Erythroblast (primary cell): ENCODE results near the gene RHOG.

Experiments
- DNase-seq, 2 experiments: peaks; one replicate each; lab custom pipeline; 2025; lab: John Stamatoyannopoulos, UW
- GATA1 ChIP-seq: IDR thresholded peaks from 2 replicates; pipeline ENCODE4 v1.6.1; 2011; ENCODE audit warnings: low read depth, mild to moderate bottlenecking, control low read depth, low read length, moderate library complexity
- POLR2A ChIP-seq: IDR thresholded peaks from 2 replicates; pipeline ENCODE4 v1.6.1; 2011; ENCODE audit warnings: mild to moderate bottlenecking, low read length

RHOG gene

DNA sequence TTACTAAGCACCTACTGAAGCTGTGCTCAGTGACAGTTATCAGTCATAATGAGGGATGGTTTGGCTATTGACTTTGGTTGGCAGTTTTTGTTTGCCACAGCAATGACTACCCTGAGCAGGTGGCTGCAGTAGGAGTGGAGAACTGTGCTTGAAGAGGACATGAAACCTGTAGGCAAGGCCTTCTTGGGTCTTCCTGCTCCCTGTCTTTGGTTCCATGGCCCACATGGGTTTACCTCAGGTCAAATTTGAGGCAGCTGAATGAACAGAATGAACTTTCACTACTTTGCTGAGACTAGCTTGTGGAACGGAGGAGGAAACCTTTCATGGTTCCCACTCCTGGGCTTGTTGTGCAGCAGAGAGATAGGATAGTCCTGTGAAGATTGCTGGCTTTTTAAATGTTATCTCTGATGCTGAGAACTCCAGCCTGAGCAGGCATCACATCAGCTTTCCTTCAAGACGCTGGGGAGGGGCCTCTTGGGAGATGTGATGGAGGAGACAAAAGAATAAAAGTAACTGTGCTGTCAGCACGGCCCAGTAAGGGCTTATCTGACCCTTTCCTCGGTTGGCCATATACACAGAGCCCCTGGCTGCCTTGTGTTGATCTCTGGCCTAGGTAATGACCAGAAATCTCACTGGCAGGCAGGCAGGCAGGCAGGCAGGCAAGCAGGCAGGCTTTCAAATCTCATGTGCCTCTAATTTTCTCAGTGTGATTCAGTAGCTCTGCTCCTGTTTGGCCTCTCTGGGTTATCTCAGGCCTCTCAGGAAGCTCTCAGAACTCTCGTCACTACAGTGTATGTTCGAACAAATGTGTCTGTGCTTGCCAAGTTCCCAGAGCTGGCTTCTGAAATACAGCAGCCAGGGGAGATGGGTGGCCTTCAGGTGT lies 26.7 kb upstream of the RHOG start:
- peak; percentile 69 to 89 for DNase-seq
- TF ChIP-seq GATA1 (no peak), POLR2A (no peak)

DNA sequence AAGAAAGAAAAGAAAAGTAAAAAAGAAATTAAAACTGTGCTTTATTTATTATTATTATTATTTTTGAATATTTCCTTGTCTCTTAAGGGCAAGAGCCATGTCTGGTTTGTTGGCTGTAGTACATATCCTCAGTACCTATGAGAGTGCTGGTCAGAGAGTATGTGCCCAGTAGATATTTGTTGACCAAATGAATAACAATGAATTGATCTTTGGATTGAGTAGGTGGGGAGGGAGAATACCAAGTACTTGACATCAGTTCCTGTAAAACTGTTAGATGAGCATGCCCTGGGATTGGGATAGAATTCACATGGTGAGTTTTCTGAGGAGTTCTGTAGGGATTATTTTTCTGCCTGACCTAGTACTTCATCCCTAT lies 26.1 kb upstream of the RHOG start:
- DNase-seq: no peak

DNA sequence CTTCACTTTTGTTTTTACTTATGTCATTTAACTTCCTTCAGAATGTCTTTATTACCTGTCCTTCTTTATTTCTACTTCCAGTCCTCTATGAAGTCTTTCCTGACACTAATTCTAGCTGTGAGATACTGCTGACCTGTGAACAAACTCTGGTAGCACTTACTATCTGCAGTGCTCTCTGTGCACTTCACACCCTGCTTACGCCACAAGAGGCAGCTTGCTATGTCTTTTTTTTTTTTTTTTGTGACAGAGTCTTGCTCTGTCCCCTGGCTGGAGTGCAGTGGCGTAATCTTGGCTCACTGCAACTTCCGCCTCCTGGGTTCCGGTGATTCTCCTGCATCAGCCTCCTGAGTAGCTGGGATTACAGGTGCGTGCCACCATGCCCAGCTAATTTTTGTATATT lies 25.4 kb upstream of the RHOG start:
- DNase-seq: peak; percentile 65 to 73
- TF ChIP-seq POLR2A (no peak), GATA1 (no peak)

More for the DNA sequence above, 26.1 kb upstream of the RHOG start:
- TF ChIP-seq POLR2A (no peak), GATA1 (no peak)

DNA sequence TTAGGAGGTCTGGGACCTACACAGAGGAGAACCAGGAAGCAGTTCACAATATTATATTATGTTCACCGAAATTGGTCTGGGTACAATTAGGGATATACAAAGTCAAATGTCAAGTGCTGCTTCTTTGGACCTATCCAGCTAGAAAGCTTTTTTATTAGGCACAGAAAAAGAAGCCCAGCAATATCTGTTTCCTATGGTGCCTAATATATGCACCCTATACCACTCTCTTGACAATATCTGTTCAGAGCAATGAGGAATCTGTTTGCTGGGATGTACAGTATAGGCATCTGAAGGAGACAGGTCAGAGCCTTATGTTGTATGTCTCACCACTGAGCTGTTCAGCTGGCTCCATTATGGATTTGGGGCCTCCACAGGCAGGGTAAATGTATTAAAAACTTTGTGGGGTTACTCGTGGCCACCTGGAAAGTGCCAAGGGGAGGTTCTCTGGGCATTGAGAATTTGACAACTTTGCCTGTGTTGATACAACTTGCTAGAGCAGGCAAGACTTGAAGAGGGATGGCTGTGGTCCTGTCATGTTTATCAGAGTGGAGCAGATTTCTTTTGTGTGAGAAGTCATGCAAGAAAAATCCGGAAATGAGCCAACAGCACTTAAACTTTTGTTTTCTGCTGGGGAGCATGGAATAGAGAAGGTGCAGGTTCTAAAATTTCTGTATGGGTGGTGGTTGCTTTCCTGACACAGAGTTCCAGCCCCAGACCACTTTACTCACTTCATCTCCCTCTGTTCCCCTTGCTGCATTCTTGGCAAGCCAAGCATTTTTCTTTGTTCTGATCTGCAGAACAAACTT lies 24.8 kb upstream of the RHOG start:
- DNase-seq: peak; percentile 45 to 67
- TF ChIP-seq POLR2A: no peak
- no peak for TF ChIP-seq GATA1

DNA sequence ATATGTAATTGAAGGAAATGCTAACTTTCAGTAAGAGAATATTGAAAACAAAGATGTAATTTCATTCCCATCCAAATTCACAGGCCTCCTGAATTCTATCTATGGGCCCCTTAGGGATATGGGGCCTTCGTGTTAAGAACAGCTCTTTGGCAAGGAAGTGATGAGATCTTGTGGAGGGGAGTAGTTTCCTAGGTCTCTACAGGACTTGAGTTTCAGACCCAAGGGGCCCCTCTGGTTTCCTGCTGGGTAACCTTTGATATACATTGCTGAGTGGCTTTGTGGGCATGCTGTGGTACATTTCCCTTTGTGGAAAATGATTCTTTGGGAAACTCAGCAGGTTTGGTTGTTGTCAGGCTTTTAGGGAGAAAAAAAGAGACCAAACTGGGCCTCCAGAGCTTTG lies 20.9 kb upstream of the RHOG start:
- DNase-seq: no peak
- TF ChIP-seq GATA1: no peak
- TF ChIP-seq POLR2A: no peak

DNA sequence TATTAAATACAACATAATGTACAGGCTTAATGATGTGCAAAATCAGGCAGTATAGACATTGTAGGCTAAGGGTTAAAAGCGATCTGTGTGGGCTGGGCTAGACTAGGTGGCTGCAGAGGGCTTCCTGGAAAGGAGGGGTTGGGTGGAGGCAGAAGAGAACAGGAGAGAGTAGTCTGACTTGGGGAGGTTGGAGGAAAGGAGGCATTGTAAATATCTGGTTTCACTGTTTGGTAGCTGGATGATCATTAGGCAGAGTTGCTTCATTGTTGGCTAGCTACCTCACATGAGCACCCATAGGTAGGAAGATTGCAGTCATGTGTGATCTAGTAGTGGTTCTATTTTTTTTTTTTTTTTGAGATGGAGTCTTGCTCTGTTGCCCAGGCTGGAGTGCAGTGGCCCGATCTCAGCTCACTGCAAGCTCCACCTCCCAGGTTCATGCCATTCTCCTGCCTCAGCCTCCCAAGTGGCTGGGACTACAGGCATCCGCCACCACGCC lies 20.2 kb upstream of the RHOG start:
- DNase-seq: peak; percentile 51 to 57

DNA sequence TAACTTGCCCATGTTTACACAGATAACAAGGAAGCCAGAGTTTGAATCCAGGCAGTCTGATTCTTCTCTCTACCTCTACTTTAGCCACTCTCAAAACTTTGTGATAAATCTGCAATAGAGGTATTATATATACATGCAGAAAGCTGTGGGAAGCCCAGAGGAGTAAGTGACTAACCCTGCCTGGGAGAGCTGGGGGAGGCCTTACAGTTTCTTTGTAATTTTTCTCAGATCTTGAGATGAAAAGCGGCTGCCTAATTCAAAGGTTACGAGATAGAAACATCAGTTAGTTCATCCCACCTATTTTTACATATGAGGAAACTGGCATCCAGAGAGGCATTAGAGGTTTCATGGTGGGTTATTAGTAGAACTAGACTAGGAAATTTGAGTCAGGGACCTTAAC lies 19.6 kb upstream of the RHOG start:
- no peak for DNase-seq
- TF ChIP-seq POLR2A (no peak), GATA1 (no peak)

DNA sequence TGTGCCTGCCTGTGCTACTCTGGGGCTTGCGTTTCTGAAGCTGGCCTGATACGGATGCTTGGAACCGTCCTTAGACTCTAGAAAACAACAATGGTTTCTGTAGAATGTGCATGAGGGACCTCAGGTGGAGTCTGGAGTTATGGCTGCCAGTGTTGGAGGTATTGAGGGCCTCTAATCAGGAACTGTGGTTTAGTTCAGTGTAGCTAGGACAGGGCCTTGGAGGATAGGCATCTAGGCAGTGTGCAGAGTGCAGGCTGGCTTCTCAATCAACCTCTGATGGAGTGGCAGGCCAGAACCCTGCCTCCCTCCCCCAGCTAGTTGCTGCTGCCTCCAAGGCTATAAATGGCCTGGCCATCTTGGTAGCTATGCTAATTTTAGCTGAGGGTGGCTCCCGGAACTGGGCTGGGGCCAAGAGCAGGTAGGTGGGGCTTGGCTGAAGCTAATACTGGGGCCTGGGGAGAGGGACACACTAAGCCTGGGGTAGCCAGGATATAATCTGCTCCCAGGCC lies 18.7 kb upstream of the RHOG start:
- peak; percentile 66 to 69 for DNase-seq
- no peak for TF ChIP-seq POLR2A
- no peak for TF ChIP-seq GATA1

DNA sequence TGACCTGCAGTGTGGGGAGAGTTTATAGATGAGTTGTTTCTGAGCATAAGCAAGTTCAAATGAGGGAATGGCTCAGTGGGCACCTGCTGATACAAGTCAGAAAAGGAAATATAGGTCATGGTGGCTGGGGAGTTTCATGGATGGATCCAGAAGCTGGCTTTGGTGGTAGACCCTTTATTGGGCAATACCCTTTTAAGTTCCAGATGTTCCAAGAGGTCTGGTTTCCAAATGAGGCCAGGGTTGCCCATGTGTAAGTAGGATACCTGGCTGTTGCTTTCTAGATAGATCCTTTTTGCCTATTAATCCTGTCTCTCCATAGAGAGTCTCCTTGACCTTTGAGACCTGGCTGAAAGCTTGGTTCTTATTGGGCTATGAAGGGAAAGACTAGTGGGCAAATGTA lies 16.9 kb upstream of the RHOG start:
- no peak for TF ChIP-seq POLR2A
- no peak for TF ChIP-seq GATA1

DNA sequence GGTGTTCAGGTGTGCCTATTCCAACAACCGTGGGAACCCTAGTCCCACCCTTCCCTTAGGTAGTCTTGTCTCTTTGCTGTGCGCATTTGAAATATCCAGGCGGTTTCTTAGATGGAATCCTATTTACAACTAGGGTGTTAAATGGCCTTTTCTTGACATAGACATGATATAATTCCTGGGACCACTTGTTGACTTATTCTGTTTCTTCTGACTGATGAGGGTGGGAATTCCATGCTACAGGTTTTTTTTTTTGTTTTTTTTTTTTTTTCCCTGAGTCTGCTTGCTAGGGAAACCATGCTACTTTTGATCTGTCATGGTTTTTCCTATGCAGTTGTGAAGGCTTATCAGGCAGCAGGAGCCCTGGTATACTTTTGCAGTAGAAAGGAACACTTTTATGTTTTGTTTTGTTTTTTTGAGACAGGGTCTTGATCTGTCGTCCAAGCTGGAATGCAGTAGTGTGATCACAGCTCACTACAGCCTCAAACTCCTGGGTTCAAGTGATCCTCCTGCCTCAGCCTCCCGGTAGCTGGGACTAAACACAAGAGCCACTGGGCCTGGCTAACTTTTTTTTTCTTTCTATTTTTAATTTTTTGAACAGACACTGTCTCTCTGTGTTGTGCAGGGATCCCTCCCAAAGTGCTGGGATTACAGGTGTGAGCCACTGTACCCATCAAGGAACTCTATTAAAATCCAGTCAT lies 16.2 kb upstream of the RHOG start:
- DNase-seq: peak in 1 of 2 experiments; percentile 48
- TF ChIP-seq GATA1 (no peak), POLR2A (no peak)

More for the DNA sequence above, 16.9 kb upstream of the RHOG start:
- no peak for DNase-seq

DNA sequence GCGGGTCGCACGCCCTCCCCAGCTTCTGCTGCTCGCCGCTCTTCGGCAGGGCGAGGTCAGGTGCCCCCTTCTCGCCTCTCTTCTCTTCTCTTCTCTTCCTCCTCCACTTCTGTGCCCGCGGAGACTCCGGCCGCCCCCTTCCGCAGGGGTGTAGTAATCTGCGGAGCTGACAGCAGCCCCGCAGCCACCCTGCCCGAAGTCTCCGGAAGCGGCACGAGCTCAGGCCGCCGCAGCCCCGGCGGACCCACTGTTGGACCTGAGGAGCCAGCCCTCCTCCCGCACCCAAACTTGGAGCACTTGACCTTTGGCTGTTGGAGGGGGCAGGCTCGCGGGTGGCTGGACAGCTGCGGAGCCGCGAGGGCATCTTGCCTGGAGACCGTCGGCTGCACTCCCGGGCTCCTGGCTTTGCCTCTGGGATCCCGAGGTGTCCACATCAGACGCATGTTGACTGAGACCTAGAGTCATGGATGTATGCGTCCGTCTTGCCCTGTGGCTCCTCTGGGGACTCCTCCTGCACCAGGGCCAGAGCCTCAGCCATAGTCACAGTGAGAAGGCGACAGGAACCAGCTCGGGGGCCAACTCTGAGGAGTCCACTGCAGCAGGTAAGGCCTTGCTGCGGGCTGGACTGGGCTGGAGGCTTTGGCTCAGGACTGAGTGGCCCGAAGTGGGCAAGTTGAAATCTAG lies 15.2 kb upstream of the RHOG start:
- no peak for TF ChIP-seq GATA1
- TF ChIP-seq POLR2A: no peak
- DNase-seq: peak; percentile 72 to 73

DNA sequence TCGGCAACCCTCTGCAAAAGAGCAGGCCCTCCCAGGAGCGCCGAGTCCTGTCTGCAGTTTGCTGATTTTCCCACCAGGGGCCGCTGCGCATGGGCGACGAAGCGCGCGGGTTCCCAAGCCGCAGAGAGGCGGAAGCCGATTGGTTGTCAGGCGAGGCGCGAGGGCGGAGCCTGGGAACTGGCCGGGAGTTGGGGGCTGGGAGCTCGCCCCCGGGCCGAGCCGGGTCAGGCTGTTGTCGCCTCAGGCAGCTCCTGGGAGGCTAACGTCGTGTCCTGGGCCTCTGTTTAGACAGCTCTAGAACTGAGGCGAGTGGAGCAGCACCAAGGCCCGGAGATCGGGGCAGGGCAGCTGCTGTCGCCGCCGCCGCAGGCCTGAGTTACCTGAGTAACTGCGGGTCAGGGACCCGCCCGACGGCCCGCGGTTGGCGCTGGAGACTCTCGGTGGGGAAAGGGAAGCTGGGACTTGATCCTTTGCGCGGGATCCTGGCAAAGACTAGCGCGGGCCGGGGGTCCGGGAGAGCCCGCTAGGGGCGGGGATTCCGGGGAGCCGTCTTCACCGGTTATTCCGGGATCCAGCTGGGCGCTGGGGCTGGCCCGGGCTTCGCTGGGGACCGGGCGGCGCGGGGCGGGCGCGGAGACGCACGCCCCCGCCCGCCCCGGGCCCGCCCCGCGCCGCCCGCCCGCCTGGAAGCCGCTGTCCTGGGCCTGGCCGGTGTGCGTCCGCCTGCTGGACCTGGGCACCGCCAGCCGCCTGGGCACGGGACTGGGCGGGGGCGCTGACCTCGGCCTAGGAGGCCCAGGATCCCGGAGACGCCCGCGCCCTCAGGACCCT lies 14.4 kb upstream of the RHOG start, which contains the start of gene STIM1:
TSS of gene STIM1 (plus strand) at position 688 of the 831 bp plus-strand sequence. CDS start 607 bp downstream, outside the sequence.
- TF ChIP-seq POLR2A (peak; percentile 84), GATA1 (no peak)
- DNase-seq: peak; percentile 96 to 98
